Esophagus muscularis mucosa (tissue), 4 donors: ENCODE results near the gene UNC5B.

Experiments
- CTCF ChIP-seq, 3 experiments: fragments of 200-600 bp in 2 of 3; fragments of 450-650 bp in 1 of 3; sonication (generic) in 2 of 3; IDR thresholded peaks; one replicate each; pipeline ENCODE4 v1.5.1; 2017 to 2019; ENCODE audit warnings: antibody characterized with exemption in 3 of 3, mild to moderate bottlenecking in 2 of 3, moderate library complexity in 1 of 3
- EP300 ChIP-seq: sonication (generic); formaldehyde crosslinking; IDR thresholded peaks from one replicate; pipeline ENCODE4 v1.6.1; 2017; ENCODE audit warnings: antibody characterized with exemption
- POLR2A ChIP-seq: fragments of 450-650 bp; IDR thresholded peaks from one replicate; pipeline ENCODE4 v1.6.1; 2017; ENCODE audit warnings: antibody characterized with exemption, moderate library complexity, mild to moderate bottlenecking, low read depth
- POLR2AphosphoS5 ChIP-seq, 2 donors: sonication (generic); formaldehyde crosslinking; IDR thresholded peaks; one replicate each; pipeline ENCODE4 v1.6.1; 2017; ENCODE audit warnings: antibody characterized with exemption in 2 of 2

- no peak for TF ChIP-seq CTCF (IDR thresholded peaks at IDR 0.05)
- no peak for TF ChIP-seq POLR2AphosphoS5 (IDR thresholded peaks at IDR 0.05)
- no peak for TF ChIP-seq EP300
- no peak for TF ChIP-seq POLR2A
Measured at GRCh38 chr10:71254834-71255549, 42.6 kb downstream of the UNC5B start.
